Chondrocyte (in vitro differentiated cells): Measurements from ENCODE around the gene PAK4. TPM values are rescaled to one million over a fixed set of nuclear protein-coding genes. Genes with fewer than 3 reads are reported as not detected.

ENCODE experiments used
- DNase-seq: peaks from one replicate; pipeline ENCODE4 v3.0.0; 2021; ENCODE audit warnings: mixed read lengths, low spot score
- H3K27ac Mint-ChIP-seq: one replicate; pipeline ENCODE4 v1.8.0; 2021; ENCODE audit warnings: mild to moderate bottlenecking, moderate library complexity, mixed read lengths; ENCODE audit not compliant: unreplicated experiment
- H3K27me3 Mint-ChIP-seq: 2 replicates; pipeline ENCODE4 v1.8.0; 2021; ENCODE audit warnings: low read depth, mixed read lengths
- H3K36me3 Mint-ChIP-seq: 2 replicates; pipeline ENCODE4 v1.8.0; 2021; ENCODE audit warnings: low read depth, mixed read lengths
- H3K4me1 Mint-ChIP-seq: 2 replicates; pipeline ENCODE4 v1.8.0; 2021; ENCODE audit warnings: low read depth, mild to moderate bottlenecking, mixed read lengths
- H3K4me3 Mint-ChIP-seq: one replicate; pipeline ENCODE4 v1.8.0; 2021; ENCODE audit warnings: mild to moderate bottlenecking, moderate library complexity, mixed read lengths; ENCODE audit not compliant: unreplicated experiment
- H3K9me3 Mint-ChIP-seq: 2 replicates; pipeline ENCODE4 v1.8.0; 2021; ENCODE audit warnings: low read depth, mixed read lengths
- total RNA-seq: library from RNA; stranded (reverse); gene quantifications from 3 replicates; pipeline ENCODE4 v1.2.1, GENCODE V29; 2021
- TF ChIP-seq, protein P1 (sequence below): fragments of 200-600 bp; sonication (generic); IDR thresholded peaks from 2 replicates; pipeline ENCODE4 v1.5.0; 2021; ENCODE audit warnings: antibody characterized with exemption, mild to moderate bottlenecking, moderate library complexity

Gene PAK4
- total RNA-seq, 1 donor from 2014 or later, result 14.4 TPM

DNA sequence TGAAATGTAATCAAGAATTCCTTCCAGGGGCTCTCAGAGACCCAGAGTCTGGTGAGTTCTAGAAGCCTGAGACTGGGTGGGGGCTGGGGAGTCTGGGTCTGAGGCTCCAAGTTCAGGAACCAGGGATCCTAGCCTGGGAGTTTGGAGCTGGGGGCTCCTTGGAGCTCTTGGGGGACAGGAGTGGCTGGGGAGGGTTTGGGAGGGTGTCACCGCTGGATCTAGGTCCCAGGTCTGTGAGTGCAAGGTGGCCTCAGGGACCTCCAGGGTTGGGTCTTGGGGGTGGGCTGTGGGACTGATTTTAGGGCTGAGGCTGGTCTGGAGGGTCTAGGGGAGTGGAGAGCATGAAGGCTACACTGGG, 77.4 kb downstream of the PAK4 start:
- TF ChIP-seq, protein P1, sequence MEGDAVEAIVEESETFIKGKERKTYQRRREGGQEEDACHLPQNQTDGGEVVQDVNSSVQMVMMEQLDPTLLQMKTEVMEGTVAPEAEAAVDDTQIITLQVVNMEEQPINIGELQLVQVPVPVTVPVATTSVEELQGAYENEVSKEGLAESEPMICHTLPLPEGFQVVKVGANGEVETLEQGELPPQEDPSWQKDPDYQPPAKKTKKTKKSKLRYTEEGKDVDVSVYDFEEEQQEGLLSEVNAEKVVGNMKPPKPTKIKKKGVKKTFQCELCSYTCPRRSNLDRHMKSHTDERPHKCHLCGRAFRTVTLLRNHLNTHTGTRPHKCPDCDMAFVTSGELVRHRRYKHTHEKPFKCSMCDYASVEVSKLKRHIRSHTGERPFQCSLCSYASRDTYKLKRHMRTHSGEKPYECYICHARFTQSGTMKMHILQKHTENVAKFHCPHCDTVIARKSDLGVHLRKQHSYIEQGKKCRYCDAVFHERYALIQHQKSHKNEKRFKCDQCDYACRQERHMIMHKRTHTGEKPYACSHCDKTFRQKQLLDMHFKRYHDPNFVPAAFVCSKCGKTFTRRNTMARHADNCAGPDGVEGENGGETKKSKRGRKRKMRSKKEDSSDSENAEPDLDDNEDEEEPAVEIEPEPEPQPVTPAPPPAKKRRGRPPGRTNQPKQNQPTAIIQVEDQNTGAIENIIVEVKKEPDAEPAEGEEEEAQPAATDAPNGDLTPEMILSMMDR, result no peak
- H3K27ac Mint-ChIP-seq, result no peak overlapping the region
- peaks cover 34% of the 10 kb centered on the region for H3K27me3 Mint-ChIP-seq
- H3K9me3 Mint-ChIP-seq, result no peaks in the 10 kb centered on the region
- H3K4me3 Mint-ChIP-seq, result no peak overlapping the region
- no peaks in the 10 kb centered on the region for H3K4me1 Mint-ChIP-seq
- DNase-seq, result no peak
- H3K36me3 Mint-ChIP-seq, result no peaks in the 10 kb centered on the region

DNA sequence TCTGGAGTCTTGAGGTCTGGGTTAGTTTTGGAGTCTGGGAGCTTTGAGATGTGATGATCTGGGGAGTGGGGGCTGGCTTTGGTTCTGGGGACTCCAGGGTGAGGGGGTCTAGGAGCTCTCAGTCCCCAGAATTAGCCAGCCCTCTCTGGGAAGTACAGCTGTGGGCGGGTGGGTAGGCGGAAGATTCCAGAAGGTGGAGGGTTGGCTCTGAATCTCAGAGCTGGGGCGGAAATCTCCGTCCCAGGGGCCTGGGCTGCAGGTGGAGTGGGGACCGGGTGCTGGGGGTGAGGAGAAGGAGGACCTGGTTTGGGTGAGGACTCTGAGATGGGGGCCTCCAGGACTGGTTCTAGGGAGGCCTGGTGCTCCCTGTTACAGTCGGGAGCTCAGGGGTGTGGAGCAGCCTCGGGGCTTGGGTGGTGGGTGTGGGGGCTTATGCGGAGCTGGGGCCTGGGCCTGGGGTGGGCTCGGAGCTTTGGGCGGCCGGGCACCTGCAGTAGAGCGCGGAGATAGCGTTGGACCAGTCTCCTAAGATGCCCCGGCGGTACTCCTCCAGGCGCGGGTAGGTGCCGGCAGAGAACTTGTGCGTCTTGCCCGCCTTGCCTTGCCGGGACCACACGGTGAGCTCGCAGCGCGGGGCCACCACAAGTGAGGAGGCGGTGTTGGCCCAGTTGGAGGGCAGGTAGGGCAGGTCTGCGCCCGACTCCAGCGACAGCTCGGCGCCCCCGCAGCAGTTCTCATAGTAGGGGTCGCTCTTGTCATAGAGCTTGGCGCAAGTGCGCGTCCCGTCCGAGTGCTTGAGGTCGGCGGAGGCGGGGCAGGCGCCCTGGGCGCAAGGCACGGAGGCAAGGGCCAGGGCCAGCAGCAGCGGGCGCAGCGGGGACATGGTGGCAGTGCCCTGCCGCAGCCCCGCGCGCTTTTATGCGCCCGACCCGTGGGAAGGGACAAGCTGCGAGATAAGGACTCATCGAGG, 78.1 kb downstream of the PAK4 start, which contains the start of gene SYCN:
TSS of gene SYCN (minus strand) at position 892 of the 970 bp plus-strand sequence. CDS start at position 883, 9 bp downstream.
- H3K27ac Mint-ChIP-seq, result no peak within 1 kb of the TSS
- DNase-seq, result no peak
- no peaks in the 10 kb centered on the region for H3K36me3 Mint-ChIP-seq
- H3K4me3 Mint-ChIP-seq, result no peak within 1 kb of the TSS
- no peaks in the 10 kb centered on the region for H3K4me1 Mint-ChIP-seq
- H3K9me3 Mint-ChIP-seq, result no peaks in the 10 kb centered on the region
- TF ChIP-seq, protein P1, result no peak
- peaks cover 33% of the 10 kb centered on the region for H3K27me3 Mint-ChIP-seq

DNA sequence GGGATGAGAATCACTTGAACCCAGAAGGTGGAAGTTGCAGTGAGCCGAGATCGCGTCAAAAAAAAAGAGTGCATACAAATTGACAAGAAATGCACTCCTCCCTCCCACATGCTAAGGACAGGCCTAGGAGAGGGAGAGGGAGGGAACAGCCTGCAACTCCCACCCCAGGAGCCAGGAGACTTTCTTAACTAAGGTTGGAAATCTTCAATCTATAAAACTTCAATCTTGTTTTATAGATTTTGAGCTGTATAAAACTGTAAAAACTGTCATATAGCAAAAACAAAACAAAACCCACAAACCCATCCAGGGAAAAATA, 79.8 kb downstream of the PAK4 start:
- no peaks in the 10 kb centered on the region for H3K36me3 Mint-ChIP-seq

DNA sequence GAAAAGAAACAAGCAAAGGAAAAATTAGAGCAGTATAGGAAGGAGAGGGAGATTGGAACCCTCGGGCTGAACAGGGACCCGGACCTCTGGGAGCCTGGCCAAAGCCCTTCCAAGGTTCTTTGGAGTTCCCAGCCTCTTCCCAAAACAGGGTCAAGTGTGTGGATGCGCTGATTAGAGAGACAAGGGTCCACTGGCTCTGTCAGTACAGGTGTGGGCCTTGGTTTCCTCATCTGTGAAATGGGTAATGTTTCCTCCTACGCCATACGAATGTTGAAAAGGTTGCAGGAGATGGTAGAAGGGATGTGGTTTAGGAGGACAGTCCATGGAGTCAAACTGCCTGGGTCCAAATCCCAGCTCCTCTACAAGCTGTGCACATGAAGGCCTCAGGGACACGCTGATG, 80.5 kb downstream of the PAK4 start:
- DNase-seq, result no peak
- H3K27me3 Mint-ChIP-seq, result peaks cover 25% of the 10 kb centered on the region
- no peaks in the 10 kb centered on the region for H3K4me1 Mint-ChIP-seq
- no peaks in the 10 kb centered on the region for H3K36me3 Mint-ChIP-seq
- TF ChIP-seq, protein P1, result no peak
- H3K4me3 Mint-ChIP-seq, result no peak overlapping the region
- H3K9me3 Mint-ChIP-seq, result no peaks in the 10 kb centered on the region
- no peak overlapping the region for H3K27ac Mint-ChIP-seq

More for the DNA sequence above, 79.8 kb downstream of the PAK4 start:
- no peaks in the 10 kb centered on the region for H3K4me1 Mint-ChIP-seq
- no peak overlapping the region for H3K27ac Mint-ChIP-seq
- no peak overlapping the region for H3K4me3 Mint-ChIP-seq
- H3K9me3 Mint-ChIP-seq, result no peaks in the 10 kb centered on the region
- TF ChIP-seq, protein P1, result no peak
- no peak for DNase-seq
- H3K27me3 Mint-ChIP-seq, result peaks cover 31% of the 10 kb centered on the region

DNA sequence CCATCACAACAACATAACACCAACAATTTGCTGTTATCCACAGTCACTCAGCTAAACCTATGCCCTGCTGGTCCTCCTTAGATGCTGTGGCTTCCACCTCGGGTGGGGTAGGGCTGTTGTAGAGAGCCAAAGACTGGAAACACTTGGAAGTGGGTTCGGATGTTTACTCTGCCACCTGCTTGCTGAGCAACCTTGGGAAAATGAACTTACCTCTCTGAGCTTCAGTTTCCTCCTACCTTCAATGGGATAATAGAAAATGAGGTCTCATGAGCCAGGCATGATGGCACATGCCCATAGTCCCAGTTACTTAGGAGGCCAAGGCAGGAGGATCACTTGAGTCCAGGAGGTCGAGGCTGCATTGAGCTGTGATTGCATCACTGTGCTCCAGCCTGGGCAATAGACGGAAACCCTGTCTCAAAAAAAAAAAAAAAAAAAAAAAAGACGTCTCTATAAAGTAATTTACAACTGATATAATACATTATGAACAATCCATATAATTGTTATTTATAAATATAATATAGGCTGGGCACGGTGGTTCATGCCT, 81.8 kb downstream of the PAK4 start:
- Mint-ChIP-seq H3K36me3 (no peaks in the 10 kb centered on the region), H3K27me3 (peaks cover 25% of the 10 kb centered on the region), H3K4me3 (no peak overlapping the region), H3K27ac (no peak overlapping the region), H3K9me3 (no peaks in the 10 kb centered on the region), H3K4me1 (no peaks in the 10 kb centered on the region)
- TF ChIP-seq, protein P1, result no peak
- no peak for DNase-seq
